IMR-90 (cell line): ENCODE results near the gene STON2. TPM values are rescaled to one million over a fixed set of nuclear protein-coding genes. Genes with fewer than 3 reads are reported as not detected.

Experiments used
- ATAC-seq: fragments of 200-7000 bp; cut with Tn5 transposase; 2 replicates; pipeline ENCODE4 v1.9.1; 2020; ENCODE audit warnings: low read depth, mild to moderate bottlenecking, moderate library complexity
- BruUV-seq: library from RNA; stranded (reverse); fragments of 400-500 nt; replicated peaks from 2 replicates; lab custom pipeline; 2021; lab: Mats Ljungman, UMichigan
- CTCF ChIA-PET: fragments of 300-600 bp; formaldehyde crosslinking; extraction: SDS; loops from one replicate; lab custom pipeline; 2021; ENCODE audit warnings: antibody characterized with exemption; lab: Yijun Ruan, JAX
- POLR2A ChIA-PET: fragments of 300-600 bp; sonication (Branson Sonifier 250); formaldehyde crosslinking; loops from one replicate; lab custom pipeline; 2022; ENCODE audit warnings: antibody characterized with exemption; ENCODE audit not compliant: unreplicated experiment; lab: Charles Lee
- DNase-seq: peaks from one replicate; pipeline ENCODE4 v3.0.0; 2013
- H2AFZ ChIP-seq: replicated peaks from 2 replicates; pipeline ENCODE3; 2013; ENCODE audit warnings: low read length, mild to moderate bottlenecking; ENCODE audit not compliant: poor library complexity
- H2AK5ac ChIP-seq: 2 replicates; pipeline ENCODE4 v1.6.1; 2013; ENCODE audit warnings: low read depth, low read length, inconsistent platforms
- H2AK9ac ChIP-seq: replicated peaks from 2 replicates; pipeline ENCODE3; 2013; ENCODE audit warnings: mild to moderate bottlenecking, low read depth, low read length, moderate library complexity; ENCODE audit not compliant: poor library complexity
- H2BK120ac ChIP-seq: 2 replicates; pipeline ENCODE4 v1.6.1; 2013; ENCODE audit warnings: low read depth, low read length, inconsistent platforms
- H2BK15ac ChIP-seq: 3 replicates; pipeline ENCODE4 v1.6.1; 2013; ENCODE audit warnings: low read depth, low read length, inconsistent platforms
- H2BK20ac ChIP-seq: 2 replicates; pipeline ENCODE4 v1.6.1; 2013; ENCODE audit warnings: low read depth, mild to moderate bottlenecking, inconsistent platforms, low read length, moderate library complexity
- H2BK5ac ChIP-seq: 2 replicates; pipeline ENCODE4 v1.6.1; 2013; ENCODE audit warnings: mild to moderate bottlenecking, low read depth, low read length, inconsistent platforms; ENCODE audit not compliant: poor library complexity, severe bottlenecking
- H3K14ac ChIP-seq: replicated peaks from 2 replicates; pipeline ENCODE4 v1.6.1; 2013; ENCODE audit warnings: low read depth, low read length, inconsistent platforms
- H3K18ac ChIP-seq: 2 replicates; pipeline ENCODE4 v1.6.1; 2013; ENCODE audit warnings: low read depth, low read length, control low read depth
- H3K23ac ChIP-seq: 2 replicates; pipeline ENCODE4 v1.6.1; 2013; ENCODE audit warnings: low read depth, low read length, inconsistent platforms
- H3K27ac ChIP-seq: 2 replicates; pipeline ENCODE4 v1.5.1; 2013; ENCODE audit warnings: mild to moderate bottlenecking, control low read depth, low read length; ENCODE audit not compliant: insufficient read depth
- H3K27me3 ChIP-seq: 2 replicates; pipeline ENCODE4 v1.6.1; 2013; ENCODE audit warnings: low read length; ENCODE audit not compliant: control insufficient read depth, insufficient read depth
- H3K36me3 ChIP-seq: 2 replicates; pipeline ENCODE4 v1.6.1; 2013; ENCODE audit warnings: low read length, mixed read lengths; ENCODE audit not compliant: control insufficient read depth, insufficient read depth
- H3K4ac ChIP-seq: 2 replicates; pipeline ENCODE4 v1.6.1; 2013; ENCODE audit warnings: low read depth, low read length, inconsistent platforms
- H3K4me1 ChIP-seq: 2 replicates; pipeline ENCODE4 v1.6.1; 2013; ENCODE audit warnings: low read length, mixed read lengths; ENCODE audit not compliant: control insufficient read depth, insufficient read depth
- H3K4me2 ChIP-seq: 2 replicates; pipeline ENCODE4 v1.6.1; 2013; ENCODE audit warnings: low read depth, mild to moderate bottlenecking, control low read depth, low read length, moderate library complexity
- H3K4me3 ChIP-seq: 2 replicates; pipeline ENCODE4 v1.5.1; 2013; ENCODE audit warnings: low read depth, mild to moderate bottlenecking, control low read depth, low read length, moderate library complexity; ENCODE audit not compliant: insufficient read depth
- H3K56ac ChIP-seq: 2 replicates; pipeline ENCODE4 v1.6.1; 2013; ENCODE audit warnings: low read length, inconsistent platforms; ENCODE audit not compliant: insufficient read depth; ENCODE audit errors: extremely low read depth
- H3K79me1 ChIP-seq, 2 experiments: 2 replicates each; pipeline ENCODE4 v1.6.1; 2013; ENCODE audit warnings: low read length in 2 of 2, inconsistent platforms in 1 of 2, low read depth in 1 of 2
- H3K9ac ChIP-seq: 2 replicates; pipeline ENCODE4 v1.6.1; 2013; ENCODE audit warnings: low read depth, low read length, control low read depth
- H3K9me1 ChIP-seq: 2 replicates; pipeline ENCODE4 v1.6.1; 2013; ENCODE audit warnings: low read length, inconsistent platforms; ENCODE audit not compliant: insufficient read depth
- H3K9me3 ChIP-seq: 2 replicates; pipeline ENCODE4 v1.6.1; 2013; ENCODE audit warnings: low read length; ENCODE audit not compliant: control insufficient read depth, insufficient read depth
- H4K20me1 ChIP-seq: 2 replicates; pipeline ENCODE4 v1.6.1; 2013; ENCODE audit warnings: low read length, inconsistent platforms; ENCODE audit not compliant: insufficient read depth
- H4K5ac ChIP-seq: 2 replicates; pipeline ENCODE4 v1.6.1; 2013; ENCODE audit warnings: mild to moderate bottlenecking, low read depth, low read length, control low read depth
- H4K8ac ChIP-seq, 2 experiments: 2 replicates each; pipeline ENCODE4 v1.6.1; 2013; ENCODE audit warnings: low read depth in 2 of 2, low read length in 2 of 2, control low read depth in 1 of 2, inconsistent platforms in 1 of 2
- H4K91ac ChIP-seq: 2 replicates; pipeline ENCODE4 v1.6.1; 2013; ENCODE audit warnings: low read depth, low read length, inconsistent platforms; ENCODE audit not compliant: insufficient read depth
- BHLHE40 ChIP-seq: fragments of 150-350 bp; IDR thresholded peaks from 2 replicates; pipeline ENCODE4 v1.6.1; 2016; ENCODE audit warnings: mild to moderate bottlenecking, low read depth, low read length
- CEBPB ChIP-seq: IDR thresholded peaks from 2 replicates; pipeline ENCODE4 v1.6.1; 2012; ENCODE audit warnings: low read depth, low read length, improper control_type of control experiment
- CHD1 ChIP-seq: IDR thresholded peaks from 2 replicates; pipeline ENCODE4 v1.6.1; 2012; ENCODE audit warnings: low read depth, low read length, improper control_type of control experiment
- CTCF ChIP-seq: conservative IDR thresholded peaks from 2 replicates; pipeline ENCODE4 v1.5.1; 2012; ENCODE audit warnings: mild to moderate bottlenecking, low read depth, low read length, improper control_type of control experiment
- ELK1 ChIP-seq: fragments of 150-350 bp; IDR thresholded peaks from 2 replicates; pipeline ENCODE4 v1.6.1; 2016; ENCODE audit warnings: low read depth, mild to moderate bottlenecking, low read length, moderate library complexity, borderline replicate concordance
- FOS ChIP-seq: fragments of 150-350 bp; IDR thresholded peaks from 2 replicates; pipeline ENCODE4 v1.6.1; 2016; ENCODE audit warnings: low read depth, low read length
- MAFK ChIP-seq: IDR thresholded peaks from 2 replicates; pipeline ENCODE4 v1.6.1; 2012; ENCODE audit warnings: low read depth, low read length, improper control_type of control experiment
- MAZ ChIP-seq: IDR thresholded peaks from 2 replicates; pipeline ENCODE4 v1.6.1; 2012; ENCODE audit warnings: low read depth, mild to moderate bottlenecking, low read length, improper control_type of control experiment, moderate library complexity, borderline replicate concordance
- MXI1 ChIP-seq: IDR thresholded peaks from 2 replicates; pipeline ENCODE4 v1.6.1; 2012; ENCODE audit warnings: low read depth, mild to moderate bottlenecking, low read length, moderate library complexity, borderline replicate concordance
- NFE2L2 ChIP-seq: fragments of 150-350 bp; IDR thresholded peaks from 2 replicates; pipeline ENCODE4 v1.6.1; 2016; ENCODE audit warnings: low read depth, mild to moderate bottlenecking, low read length
- POLR2A ChIP-seq: IDR thresholded peaks from 2 replicates; pipeline ENCODE4 v1.6.1; 2012; ENCODE audit warnings: mild to moderate bottlenecking, low read depth, low read length
- RAD21 ChIP-seq: IDR thresholded peaks from 2 replicates; pipeline ENCODE4 v1.6.1; 2012; ENCODE audit warnings: low read length, improper control_type of control experiment
- RCOR1 ChIP-seq: IDR thresholded peaks from 2 replicates; pipeline ENCODE4 v1.6.1; 2012; ENCODE audit warnings: mild to moderate bottlenecking, low read length, improper control_type of control experiment; ENCODE audit not compliant: insufficient replicate concordance
- RFX5 ChIP-seq: IDR thresholded peaks from 2 replicates; pipeline ENCODE4 v1.8.0; 2012; ENCODE audit warnings: low read depth, mild to moderate bottlenecking, low read length, moderate library complexity
- SMC3 ChIP-seq: fragments of 150-350 bp; IDR thresholded peaks from 2 replicates; pipeline ENCODE4 v1.6.1; 2016; ENCODE audit warnings: low read depth, mild to moderate bottlenecking, antibody characterized with exemption, low read length, moderate library complexity
- USF2 ChIP-seq: fragments of 150-350 bp; IDR thresholded peaks from 2 replicates; pipeline ENCODE4 v1.6.1; 2017; ENCODE audit warnings: mild to moderate bottlenecking, antibody characterized with exemption, low read length, low read depth
- WGBS, 2 experiments: methylation state at CpG; one replicate each; pipeline versions ENCODE4 v1.1.5 to v1.1.7; 2013; ENCODE audit warnings: missing lambda C conversion rate in 2 of 2; ENCODE audit not compliant: insufficient read length in 1 of 2; ENCODE audit errors: extremely low coverage in 2 of 2; 5-methylcytosine and 5-hydroxymethylcytosine counted together
- dilution Hi-C: fragments of 300-500 bp; cut with HindIII; formaldehyde crosslinking; loops from one replicate; pipeline ENCODE4 v1.14.3; 2018; ENCODE audit warnings: low sequenced_read_pairs; ENCODE audit not compliant: unreplicated experiment
- in situ Hi-C: fragments of 300-500 bp; cut with MboI; formaldehyde crosslinking; loops from 3 replicates; pipeline ENCODE4 v1.14.3; 2019; ENCODE audit warnings: low sequenced_read_pairs, inconsistent platforms, mixed read lengths
- intact Hi-C: fragments of 100-400 bp; cut with micrococcal nuclease; formaldehyde crosslinking; loops from 2 replicates; pipeline ENCODE4 v1.10.0; 2022
- polyA plus RNA-seq, 3 experiments: library from polyadenylated mRNA; depleted of rRNA; stranded (reverse); fragments of >200 nt; gene quantifications; 2 replicates each; pipeline ENCODE4 v1.2.3, GENCODE V29; 2012; ENCODE audit warnings: low replicate concordance in 1 of 3
- total RNA-seq: library from RNA; depleted of rRNA; stranded (reverse); fragments of >200 nt; gene quantifications from 2 replicates; pipeline ENCODE4 v1.2.3, GENCODE V29; 2012

The STON2 gene
- total and polyA plus RNA-seq, 2 of the 4 experiments (the other 2 are of a cell fraction): not detected

GRCh38 chr14:81303258-81303935, 96.7 kb downstream of the STON2 start:
- no peak overlapping the region for H2BK15ac ChIP-seq
- H3K9me3 ChIP-seq: no peaks in the 10 kb centered on the region
- H3K18ac ChIP-seq: no peak overlapping the region
- H3K9ac ChIP-seq: no peak overlapping the region
- H3K23ac ChIP-seq: no peak overlapping the region
- H3K27me3 ChIP-seq: no peaks in the 10 kb centered on the region
- no peak overlapping the region for H4K5ac ChIP-seq
- no peaks in the 10 kb centered on the region for H4K20me1 ChIP-seq
- ATAC-seq (no peak), DNase-seq (no peak)
- TF ChIP-seq MAFK: no peak
- no peak for TF ChIP-seq CEBPB
- no peak for TF ChIP-seq RAD21
- TF ChIP-seq USF2: no peak
- no peak for TF ChIP-seq BHLHE40
- TF ChIP-seq ELK1: no peak
- TF ChIP-seq SMC3: no peak
- no peak for TF ChIP-seq POLR2A
- no peak for TF ChIP-seq RFX5
- TF ChIP-seq MXI1: no peak
- no peak for TF ChIP-seq CHD1
- no peak for TF ChIP-seq RCOR1
- no peak for TF ChIP-seq FOS
- no peak for TF ChIP-seq NFE2L2
- TF ChIP-seq MAZ: no peak
- no peak for TF ChIP-seq CTCF
- no peaks in the 10 kb centered on the region for H3K36me3 ChIP-seq
- no peak overlapping the region for H3K4ac ChIP-seq
- 95% methylated on average over 3 of the region's 5 CpGs; no CpG with 5 or more reads in 1 of the 2 experiments for WGBS, 2 experiments
- H2AFZ ChIP-seq: no peak overlapping the region
- CTCF ChIA-PET: no interaction called here
- H2AK5ac ChIP-seq: no peak overlapping the region
- H3K56ac ChIP-seq: no peak overlapping the region
- no peak overlapping the region for H2BK5ac ChIP-seq
- H4K8ac ChIP-seq: no peak overlapping the region
- H3K4me1 ChIP-seq: no peaks in the 10 kb centered on the region
- no peak overlapping the region for H3K14ac ChIP-seq
- POLR2A ChIA-PET: no interaction called here
- dilution Hi-C loops: no loop called here
- no peak overlapping the region for H3K27ac ChIP-seq
- in situ Hi-C loops: no loop called here
- no peak overlapping the region for H2BK120ac ChIP-seq
- H3K4me2 ChIP-seq: no peak overlapping the region
- BruUV-seq: no TSS peak
- H2AK9ac ChIP-seq: no peak overlapping the region
- no peak overlapping the region for H3K4me3 ChIP-seq
- H3K79me1 ChIP-seq: no peaks in the 10 kb centered on the region
- no peak overlapping the region for H2BK20ac ChIP-seq
- intact Hi-C loops: no loop called here
- no peak overlapping the region for H4K91ac ChIP-seq
- H3K9me1 ChIP-seq: no peaks in the 10 kb centered on the region
